HEK293T (cell line): ENCODE data around the gene SLC7A9.

Experiments
- ARNT ChIP-seq: fragments of 450-650 bp; IDR thresholded peaks from 2 replicates; pipeline ENCODE4 v1.6.1; 2017; ENCODE audit warnings: mild to moderate bottlenecking
- ELF4 ChIP-seq: fragments of 450-650 bp; IDR thresholded peaks from 2 replicates; pipeline ENCODE4 v1.6.1; 2017; ENCODE audit warnings: antibody characterized with exemption
- FOXM1 ChIP-seq: fragments of 450-650 bp; IDR thresholded peaks from 2 replicates; pipeline ENCODE4 v1.6.1; 2017; ENCODE audit warnings: mild to moderate bottlenecking, borderline replicate concordance
- HDGF ChIP-seq: fragments of 450-650 bp; IDR thresholded peaks from 2 replicates; pipeline ENCODE4 v1.6.1; 2017; ENCODE audit warnings: antibody characterized with exemption, borderline replicate concordance
- L3MBTL2 ChIP-seq: fragments of 450-650 bp; conservative IDR thresholded peaks from 2 replicates; pipeline ENCODE4 v1.6.1; 2016; ENCODE audit warnings: mild to moderate bottlenecking
- SP1 ChIP-seq: fragments of 450-650 bp; IDR thresholded peaks from 2 replicates; pipeline ENCODE4 v1.6.1; 2017
- SUZ12 ChIP-seq: fragments of 450-650 bp; IDR thresholded peaks from 2 replicates; pipeline ENCODE4 v1.6.1; 2016; ENCODE audit warnings: mild to moderate bottlenecking
- TF ChIP-seq, protein P1 (sequence below): fragments of 450-650 bp; IDR thresholded peaks from 2 replicates; pipeline ENCODE4 v1.6.1; 2016

- no peak for TF ChIP-seq SP1
- TF ChIP-seq, protein P1, sequence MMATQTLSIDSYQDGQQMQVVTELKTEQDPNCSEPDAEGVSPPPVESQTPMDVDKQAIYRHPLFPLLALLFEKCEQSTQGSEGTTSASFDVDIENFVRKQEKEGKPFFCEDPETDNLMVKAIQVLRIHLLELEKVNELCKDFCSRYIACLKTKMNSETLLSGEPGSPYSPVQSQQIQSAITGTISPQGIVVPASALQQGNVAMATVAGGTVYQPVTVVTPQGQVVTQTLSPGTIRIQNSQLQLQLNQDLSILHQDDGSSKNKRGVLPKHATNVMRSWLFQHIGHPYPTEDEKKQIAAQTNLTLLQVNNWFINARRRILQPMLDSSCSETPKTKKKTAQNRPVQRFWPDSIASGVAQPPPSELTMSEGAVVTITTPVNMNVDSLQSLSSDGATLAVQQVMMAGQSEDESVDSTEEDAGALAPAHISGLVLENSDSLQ = no peak
- no peak for TF ChIP-seq SUZ12
- TF ChIP-seq ARNT = no peak
- no peak for TF ChIP-seq L3MBTL2
- no peak for TF ChIP-seq FOXM1
- TF ChIP-seq HDGF = no peak
- no peak for TF ChIP-seq ELF4
Measured at GRCh38 chr19:32843716-32844245, 25.8 kb downstream of the SLC7A9 start.
